ENCODE data around the gene NT5DC3. TPM values are rescaled to one million over a fixed set of nuclear protein-coding genes. Genes with fewer than 3 reads are reported as not detected.

The NT5DC3 gene
- total and polyA plus RNA-seq, 9 of the 15 experiments (the other 6 are each of a cell fraction or from before 2014, with no cell fraction given), result 6.3 to 33.5 (median 24.5) TPM

- TF ChIP-seq POLR3G (IDR thresholded peaks at IDR 0.05; ENCODE audit: extremely low read depth, insufficient read length, insufficient replicate concordance) (no peak), HIVEP1 (CRISPR knock-in tag; IDR thresholded peaks at IDR 0.05) (no peak), ARID2 (IDR thresholded peaks at IDR 0.05) (no peak), PYGO2 (tag; IDR thresholded peaks at IDR 0.05) (no peak), RCOR1 (IDR thresholded peaks at IDR 0.05; ENCODE audit: borderline replicate concordance in 1 of 2, low read depth in 2 of 2, low read length in 2 of 2) (no peak), ZNF696 (CRISPR knock-in tag; conservative IDR thresholded peaks at IDR 0.05) (no peak), PREB (CRISPR knock-in tag; IDR thresholded peaks at IDR 0.05) (no peak), KAT2B (IDR thresholded peaks at IDR 0.05; ENCODE audit: low read depth, low read length) (no peak)
- TF ChIP-seq, protein P1, sequence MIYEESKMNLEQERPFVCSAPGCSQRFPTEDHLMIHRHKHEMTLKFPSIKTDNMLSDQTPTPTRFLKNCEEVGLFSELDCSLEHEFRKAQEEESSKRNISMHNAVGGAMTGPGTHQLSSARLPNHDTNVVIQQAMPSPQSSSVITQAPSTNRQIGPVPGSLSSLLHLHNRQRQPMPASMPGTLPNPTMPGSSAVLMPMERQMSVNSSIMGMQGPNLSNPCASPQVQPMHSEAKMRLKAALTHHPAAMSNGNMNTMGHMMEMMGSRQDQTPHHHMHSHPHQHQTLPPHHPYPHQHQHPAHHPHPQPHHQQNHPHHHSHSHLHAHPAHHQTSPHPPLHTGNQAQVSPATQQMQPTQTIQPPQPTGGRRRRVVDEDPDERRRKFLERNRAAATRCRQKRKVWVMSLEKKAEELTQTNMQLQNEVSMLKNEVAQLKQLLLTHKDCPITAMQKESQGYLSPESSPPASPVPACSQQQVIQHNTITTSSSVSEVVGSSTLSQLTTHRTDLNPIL (CRISPR knock-in tag; IDR thresholded peaks at IDR 0.05), result no peak
These were observed 23.2 kb downstream of the NT5DC3 start (continued) for GRCh38 chr12:103817791-103818190.

DNA sequence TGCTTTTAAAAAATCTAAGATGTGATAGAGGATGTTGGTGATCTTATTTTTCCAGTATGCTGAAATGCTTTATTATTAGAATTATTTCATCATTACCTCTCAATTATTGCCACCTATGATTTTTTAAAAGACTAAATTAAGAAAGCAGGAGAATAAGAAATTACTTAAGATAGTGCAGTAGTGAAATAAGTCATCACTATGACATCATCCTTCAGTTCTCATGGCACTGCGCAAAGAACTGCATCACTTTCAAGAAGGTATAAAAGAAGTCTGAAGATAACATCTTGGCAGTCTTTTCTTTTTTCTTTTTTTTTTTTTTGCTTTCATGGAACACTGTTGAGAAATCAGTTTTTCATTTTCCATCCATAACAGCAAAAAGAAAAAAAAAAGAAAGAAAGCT, 24.4 kb downstream of the NT5DC3 start:
- CTCF ChIA-PET (ENCODE audit: low intra/inter-chr PET ratio), result no interaction called here
- no peak overlapping the region for H2AFZ ChIP-seq (ENCODE audit: low read depth, low read length)
- H3K79me2 ChIP-seq (ENCODE audit: control insufficient read depth, insufficient read depth, low read length), result peaks cover 71% of the 10 kb centered on the region
- H3K36me3 ChIP-seq (ENCODE audit: control insufficient read depth, insufficient read depth, low read length), result peaks cover 76% of the 10 kb centered on the region
- no peaks in the 10 kb centered on the region for H4K20me1 ChIP-seq (replicated peaks; ENCODE audit: control insufficient read depth, insufficient read depth, low read length)
- H3K9ac ChIP-seq (ENCODE audit: insufficient read depth in 1 of 2, low read depth in 2 of 2, low read length in 2 of 2), result no peak overlapping the region
- no TSS peak for BruUV-seq (replicated peaks)
- intact Hi-C loops (cut with micrococcal nuclease), result no loop called here
- no peaks in the 10 kb centered on the region for H3K27me3 ChIP-seq (ENCODE audit: control insufficient read depth in 2 of 2, insufficient read depth in 2 of 2, low read length in 2 of 2)
- H3K9me1 ChIP-seq (ENCODE audit: control insufficient read depth, insufficient read depth, low read length), result no peaks in the 10 kb centered on the region
- H3K4me3 ChIP-seq, result no peak overlapping the region
- DNase-seq (ENCODE audit: extremely low read depth in 1 of 4, low spot score in 3 of 4) (no peak), ATAC-seq (no peak), FAIRE-seq (no peak)
- no peaks in the 10 kb centered on the region; a peak in 1 of 5 replicates for H3K4me1 ChIP-seq (replicated peaks in 1 of 2; ENCODE audit: control insufficient read depth in 2 of 2, insufficient read depth in 2 of 2, low read length in 2 of 2)
- WGBS (ENCODE audit: insufficient coverage, low coverage, missing lambda C conversion rate), result 91% methylated on average over 1 of the region's 1 CpG
- 0 out of 2 replicates have a peak, but pooled peaks cover 2% of the 10 kb centered on the region for H3K9me3 ChIP-seq (replicated peaks; ENCODE audit: control insufficient read depth, insufficient read depth, low read depth, low read length)
- POLR2A ChIA-PET, result no interaction called here
- in situ Hi-C loops (cut with MboI), result no loop called here
- H3K27ac ChIP-seq (ENCODE audit: extremely low read depth, low read depth, low read length), result no peak overlapping the region
- no peak overlapping the region for H3K4me2 ChIP-seq (ENCODE audit: insufficient read depth, low read length)
- TF ChIP-seq DMBX1 (CRISPR knock-in tag; IDR thresholded peaks at IDR 0.05; ENCODE audit: borderline replicate concordance), result no peak
- no peak for TF ChIP-seq ZNF668 (CRISPR knock-in tag; IDR thresholded peaks at IDR 0.05)
- TF ChIP-seq NEUROD1 (IDR thresholded peaks at IDR 0.05; ENCODE audit: borderline replicate concordance, low read depth, low read length, partially characterized antibody), result no peak
- TF ChIP-seq, protein P2, sequence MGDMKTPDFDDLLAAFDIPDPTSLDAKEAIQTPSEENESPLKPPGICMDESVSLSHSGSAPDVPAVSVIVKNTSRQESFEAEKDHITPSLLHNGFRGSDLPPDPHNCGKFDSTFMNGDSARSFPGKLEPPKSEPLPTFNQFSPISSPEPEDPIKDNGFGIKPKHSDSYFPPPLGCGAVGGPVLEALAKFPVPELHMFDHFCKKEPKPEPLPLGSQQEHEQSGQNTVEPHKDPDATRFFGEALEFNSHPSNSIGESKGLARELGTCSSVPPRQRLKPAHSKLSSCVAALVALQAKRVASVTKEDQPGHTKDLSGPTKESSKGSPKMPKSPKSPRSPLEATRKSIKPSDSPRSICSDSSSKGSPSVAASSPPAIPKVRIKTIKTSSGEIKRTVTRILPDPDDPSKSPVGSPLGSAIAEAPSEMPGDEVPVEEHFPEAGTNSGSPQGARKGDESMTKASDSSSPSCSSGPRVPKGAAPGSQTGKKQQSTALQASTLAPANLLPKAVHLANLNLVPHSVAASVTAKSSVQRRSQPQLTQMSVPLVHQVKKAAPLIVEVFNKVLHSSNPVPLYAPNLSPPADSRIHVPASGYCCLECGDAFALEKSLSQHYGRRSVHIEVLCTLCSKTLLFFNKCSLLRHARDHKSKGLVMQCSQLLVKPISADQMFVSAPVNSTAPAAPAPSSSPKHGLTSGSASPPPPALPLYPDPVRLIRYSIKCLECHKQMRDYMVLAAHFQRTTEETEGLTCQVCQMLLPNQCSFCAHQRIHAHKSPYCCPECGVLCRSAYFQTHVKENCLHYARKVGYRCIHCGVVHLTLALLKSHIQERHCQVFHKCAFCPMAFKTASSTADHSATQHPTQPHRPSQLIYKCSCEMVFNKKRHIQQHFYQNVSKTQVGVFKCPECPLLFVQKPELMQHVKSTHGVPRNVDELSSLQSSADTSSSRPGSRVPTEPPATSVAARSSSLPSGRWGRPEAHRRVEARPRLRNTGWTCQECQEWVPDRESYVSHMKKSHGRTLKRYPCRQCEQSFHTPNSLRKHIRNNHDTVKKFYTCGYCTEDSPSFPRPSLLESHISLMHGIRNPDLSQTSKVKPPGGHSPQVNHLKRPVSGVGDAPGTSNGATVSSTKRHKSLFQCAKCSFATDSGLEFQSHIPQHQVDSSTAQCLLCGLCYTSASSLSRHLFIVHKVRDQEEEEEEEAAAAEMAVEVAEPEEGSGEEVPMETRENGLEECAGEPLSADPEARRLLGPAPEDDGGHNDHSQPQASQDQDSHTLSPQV (IDR thresholded peaks at IDR 0.05), result no peak
- no peak for TF ChIP-seq PHTF2 (CRISPR knock-in tag; IDR thresholded peaks at IDR 0.05)
- no peak for TF ChIP-seq ZBTB8A (IDR thresholded peaks at IDR 0.05; ENCODE audit: partially characterized antibody)
